ENCODE data around the gene KLK13.

The KLK13 gene

DNA sequence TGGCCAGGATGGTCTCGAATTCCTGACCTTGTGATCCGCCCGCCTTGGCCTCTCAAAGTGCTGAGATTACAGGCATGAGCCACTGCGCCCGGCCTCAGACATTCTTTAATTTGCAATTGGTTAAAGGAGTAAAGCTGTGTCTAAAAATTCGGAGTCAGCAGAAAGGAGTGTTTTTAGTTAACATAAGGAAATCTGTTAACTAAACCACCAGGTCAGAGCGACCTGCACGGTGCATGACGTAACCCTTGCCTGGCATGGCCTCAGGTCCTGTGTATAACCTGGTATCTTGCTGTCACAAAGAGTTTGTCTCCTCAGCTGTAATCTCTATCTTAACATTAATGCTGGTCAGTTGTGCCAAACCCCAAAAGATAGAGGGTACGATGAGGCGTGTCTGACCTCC, 20.6 kb downstream of the KLK13 start:
- Histone ChIP-seq H3K27me3 (no peaks in the 10 kb centered on the region), H3K36me3 (no peaks in the 10 kb centered on the region), H3K4me3 (ENCODE audit: low read depth, low read length) (no peak overlapping the region), H3K9me3 (no peaks in the 10 kb centered on the region), H3K4me1 (no peaks in the 10 kb centered on the region)
- TF ChIP-seq, protein P1, sequence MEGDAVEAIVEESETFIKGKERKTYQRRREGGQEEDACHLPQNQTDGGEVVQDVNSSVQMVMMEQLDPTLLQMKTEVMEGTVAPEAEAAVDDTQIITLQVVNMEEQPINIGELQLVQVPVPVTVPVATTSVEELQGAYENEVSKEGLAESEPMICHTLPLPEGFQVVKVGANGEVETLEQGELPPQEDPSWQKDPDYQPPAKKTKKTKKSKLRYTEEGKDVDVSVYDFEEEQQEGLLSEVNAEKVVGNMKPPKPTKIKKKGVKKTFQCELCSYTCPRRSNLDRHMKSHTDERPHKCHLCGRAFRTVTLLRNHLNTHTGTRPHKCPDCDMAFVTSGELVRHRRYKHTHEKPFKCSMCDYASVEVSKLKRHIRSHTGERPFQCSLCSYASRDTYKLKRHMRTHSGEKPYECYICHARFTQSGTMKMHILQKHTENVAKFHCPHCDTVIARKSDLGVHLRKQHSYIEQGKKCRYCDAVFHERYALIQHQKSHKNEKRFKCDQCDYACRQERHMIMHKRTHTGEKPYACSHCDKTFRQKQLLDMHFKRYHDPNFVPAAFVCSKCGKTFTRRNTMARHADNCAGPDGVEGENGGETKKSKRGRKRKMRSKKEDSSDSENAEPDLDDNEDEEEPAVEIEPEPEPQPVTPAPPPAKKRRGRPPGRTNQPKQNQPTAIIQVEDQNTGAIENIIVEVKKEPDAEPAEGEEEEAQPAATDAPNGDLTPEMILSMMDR (IDR thresholded peaks at IDR 0.05; ENCODE audit: low read depth, low read length) = no peak
- no peak for DNase-seq

- no peaks in the 10 kb centered on the region for H3K9me3 ChIP-seq
- no peaks in the 10 kb centered on the region for H3K4me1 ChIP-seq
- H3K36me3 ChIP-seq = no peaks in the 10 kb centered on the region
- no peak for DNase-seq
- H3K4me3 ChIP-seq (ENCODE audit: low read depth, low read length) = no peak overlapping the region
- TF ChIP-seq, protein P1 (IDR thresholded peaks at IDR 0.05; ENCODE audit: low read depth, low read length) = no peak
- no peaks in the 10 kb centered on the region for H3K27me3 ChIP-seq
These were observed 21.4 kb downstream of the KLK13 start for GRCh38 chr19:51043497-51043896.

DNA sequence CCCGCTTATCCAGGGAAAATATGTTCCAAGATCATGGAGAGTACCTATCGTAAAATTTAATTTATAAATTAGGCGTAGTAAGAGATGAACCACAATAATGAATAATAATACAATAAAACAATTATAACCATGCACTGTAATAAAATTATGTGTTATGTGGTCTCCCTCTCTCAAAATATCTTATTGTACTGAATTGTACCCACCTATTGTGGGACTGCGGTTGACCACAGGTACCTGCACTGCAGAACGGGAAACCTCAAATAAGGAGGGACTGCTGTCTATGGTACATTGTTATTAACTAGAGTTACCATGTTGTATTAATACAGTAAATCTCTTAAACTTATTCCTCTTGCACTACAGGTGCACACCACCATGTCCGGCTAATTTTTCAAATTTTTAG, 24.7 kb downstream of the KLK13 start:
- no peak overlapping the region for H3K4me3 ChIP-seq (ENCODE audit: low read depth, low read length)
- TF ChIP-seq, protein P1 (IDR thresholded peaks at IDR 0.05; ENCODE audit: low read depth, low read length) = no peak
- no peaks in the 10 kb centered on the region for H3K4me1 ChIP-seq
- DNase-seq = no peak
- H3K36me3 ChIP-seq = no peaks in the 10 kb centered on the region
- peaks cover 3% of the 10 kb centered on the region; the same call in 1 of the 2 replicates for H3K27me3 ChIP-seq
- no peaks in the 10 kb centered on the region for H3K9me3 ChIP-seq

DNA sequence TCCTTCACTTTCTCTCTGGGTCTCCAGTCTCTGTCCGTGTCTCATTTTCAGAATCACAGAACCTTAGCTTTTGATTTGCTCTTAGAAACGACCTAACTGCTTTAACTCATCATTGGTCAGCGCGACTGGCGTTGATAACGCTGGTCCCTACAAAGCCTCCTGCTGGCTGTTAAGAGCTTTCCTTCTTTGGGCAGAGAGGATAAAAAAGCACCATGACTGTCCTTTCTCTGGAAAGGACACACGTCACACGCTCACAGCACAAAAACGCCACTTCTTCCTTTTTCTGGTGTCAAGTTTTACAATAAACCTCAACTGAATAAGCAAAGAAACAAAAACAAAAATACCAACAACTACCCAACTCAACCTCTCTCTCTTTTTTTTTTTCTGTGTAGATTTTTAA, 28.4 kb downstream of the KLK13 start:
- H3K4me1 ChIP-seq = no peaks in the 10 kb centered on the region
- no peak overlapping the region for H3K4me3 ChIP-seq (ENCODE audit: low read depth, low read length)
- no peaks in the 10 kb centered on the region for H3K9me3 ChIP-seq
- TF ChIP-seq, protein P1 (IDR thresholded peaks at IDR 0.05; ENCODE audit: low read depth, low read length) = no peak
- H3K27me3 ChIP-seq = peaks cover 3% of the 10 kb centered on the region
- DNase-seq = no peak
- H3K36me3 ChIP-seq = no peaks in the 10 kb centered on the region

- no peak for DNase-seq
- TF ChIP-seq, protein P1 (IDR thresholded peaks at IDR 0.05; ENCODE audit: low read depth, low read length) = no peak
- Histone ChIP-seq H3K36me3 (no peaks in the 10 kb centered on the region), H3K9me3 (no peaks in the 10 kb centered on the region; the same call in 1 of the 2 replicates), H3K27me3 (peaks cover 3% of the 10 kb centered on the region), H3K4me3 (ENCODE audit: low read depth, low read length) (no peak within 1 kb of the TSS), H3K4me1 (no peaks in the 10 kb centered on the region)
These were observed 30.2 kb downstream of the KLK13 start, which contains the start of gene KLK12 for GRCh38 chr19:51034704-51035103. Gene KLK12, minus strand, starts transcription at chr19:51035002. Its CDS starts 381 bp downstream, at chr19:51034621.

DNA sequence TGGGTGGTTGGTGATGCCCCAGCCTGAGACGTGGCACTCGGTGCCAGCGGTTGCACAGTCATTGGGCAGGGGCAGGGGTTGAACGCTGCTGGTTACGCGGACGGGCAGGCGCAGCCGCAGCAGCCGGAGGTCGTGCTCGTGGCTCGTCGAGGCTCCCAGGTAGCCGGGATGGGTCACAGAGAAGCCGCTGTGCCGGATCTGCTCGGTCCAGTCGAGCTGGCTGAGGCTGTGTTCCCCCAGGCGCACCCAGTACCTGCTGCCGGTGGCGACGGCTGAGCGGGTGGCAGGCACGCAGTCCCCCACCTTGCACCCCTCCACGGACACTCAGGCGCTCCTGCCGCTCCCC, 33.0 kb downstream of the KLK13 start:
- H3K4me1 ChIP-seq = no peaks in the 10 kb centered on the region
- H3K9me3 ChIP-seq = no peaks in the 10 kb centered on the region; the same call in 1 of the 2 replicates
- H3K27me3 ChIP-seq = peaks cover 18% of the 10 kb centered on the region
- no peaks in the 10 kb centered on the region for H3K36me3 ChIP-seq
- no peak overlapping the region for H3K4me3 ChIP-seq (ENCODE audit: low read depth, low read length)
- TF ChIP-seq, protein P1 (IDR thresholded peaks at IDR 0.05; ENCODE audit: low read depth, low read length) = no peak
- DNase-seq = no peak

Data from BE2C (cell line).